Posterior vena cava (tissue), 2 donors: Measurements from ENCODE around the gene ABCA6. TPM values are rescaled to one million over a fixed set of nuclear protein-coding genes. Genes with fewer than 3 reads are reported as not detected.
"Not testable (repeated sequence)": the region's sequence is repeated elsewhere in the genome, so short reads cannot be mapped to it uniquely, and the experiment has no call there.

Experiments used
- DNase-seq: peaks from one replicate; pipeline ENCODE4 v3.0.0-alpha.2; 2020; ENCODE audit warnings: low spot score
- intact Hi-C, 2 donors: fragments of 100-400 bp; cut with DNase I; formaldehyde crosslinking; loops; one replicate each; pipeline versions ENCODE4 v1.14.1 to v1.14.2; 2022 to 2023
- long read RNA-seq, 2 donors: library from polyadenylated mRNA; unstranded; transcript quantifications; one replicate each; pipeline ENCODE4 v2.0.0, GENCODE V29; 2020 to 2021
- total RNA-seq, 2 donors: library from RNA; stranded (reverse); fragmentation: NEBNext Ultra II Directional; extraction: Animal tissue kit (Norgen Biotek cat#: 25700); gene quantifications; one replicate each; pipeline ENCODE4 v1.2.1, GENCODE V29; 2021
- donor health status: DM: yes; HTN: yes; CAD: no.
- donor health status: DM: yes; HTN: yes; CAD: no.

Gene ABCA6, protein sequence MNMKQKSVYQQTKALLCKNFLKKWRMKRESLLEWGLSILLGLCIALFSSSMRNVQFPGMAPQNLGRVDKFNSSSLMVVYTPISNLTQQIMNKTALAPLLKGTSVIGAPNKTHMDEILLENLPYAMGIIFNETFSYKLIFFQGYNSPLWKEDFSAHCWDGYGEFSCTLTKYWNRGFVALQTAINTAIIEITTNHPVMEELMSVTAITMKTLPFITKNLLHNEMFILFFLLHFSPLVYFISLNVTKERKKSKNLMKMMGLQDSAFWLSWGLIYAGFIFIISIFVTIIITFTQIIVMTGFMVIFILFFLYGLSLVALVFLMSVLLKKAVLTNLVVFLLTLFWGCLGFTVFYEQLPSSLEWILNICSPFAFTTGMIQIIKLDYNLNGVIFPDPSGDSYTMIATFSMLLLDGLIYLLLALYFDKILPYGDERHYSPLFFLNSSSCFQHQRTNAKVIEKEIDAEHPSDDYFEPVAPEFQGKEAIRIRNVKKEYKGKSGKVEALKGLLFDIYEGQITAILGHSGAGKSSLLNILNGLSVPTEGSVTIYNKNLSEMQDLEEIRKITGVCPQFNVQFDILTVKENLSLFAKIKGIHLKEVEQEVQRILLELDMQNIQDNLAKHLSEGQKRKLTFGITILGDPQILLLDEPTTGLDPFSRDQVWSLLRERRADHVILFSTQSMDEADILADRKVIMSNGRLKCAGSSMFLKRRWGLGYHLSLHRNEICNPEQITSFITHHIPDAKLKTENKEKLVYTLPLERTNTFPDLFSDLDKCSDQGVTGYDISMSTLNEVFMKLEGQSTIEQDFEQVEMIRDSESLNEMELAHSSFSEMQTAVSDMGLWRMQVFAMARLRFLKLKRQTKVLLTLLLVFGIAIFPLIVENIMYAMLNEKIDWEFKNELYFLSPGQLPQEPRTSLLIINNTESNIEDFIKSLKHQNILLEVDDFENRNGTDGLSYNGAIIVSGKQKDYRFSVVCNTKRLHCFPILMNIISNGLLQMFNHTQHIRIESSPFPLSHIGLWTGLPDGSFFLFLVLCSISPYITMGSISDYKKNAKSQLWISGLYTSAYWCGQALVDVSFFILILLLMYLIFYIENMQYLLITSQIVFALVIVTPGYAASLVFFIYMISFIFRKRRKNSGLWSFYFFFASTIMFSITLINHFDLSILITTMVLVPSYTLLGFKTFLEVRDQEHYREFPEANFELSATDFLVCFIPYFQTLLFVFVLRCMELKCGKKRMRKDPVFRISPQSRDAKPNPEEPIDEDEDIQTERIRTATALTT (N-terminal part only)
- total RNA-seq: 10 to 100 TPM; 49.4 to 58.6 TPM
- long read RNA-seq, donor 1, partial matches to known transcripts: 5 of 9 reads
- long read RNA-seq, donor 1, other reads (novel, unspliced or antisense): 4 of 9 reads
- long read RNA-seq, donor 2, partial matches to known transcripts: 3 of 7 reads
- long read RNA-seq, donor 2, other reads (novel, unspliced or antisense): 2 of 7 reads

DNA sequence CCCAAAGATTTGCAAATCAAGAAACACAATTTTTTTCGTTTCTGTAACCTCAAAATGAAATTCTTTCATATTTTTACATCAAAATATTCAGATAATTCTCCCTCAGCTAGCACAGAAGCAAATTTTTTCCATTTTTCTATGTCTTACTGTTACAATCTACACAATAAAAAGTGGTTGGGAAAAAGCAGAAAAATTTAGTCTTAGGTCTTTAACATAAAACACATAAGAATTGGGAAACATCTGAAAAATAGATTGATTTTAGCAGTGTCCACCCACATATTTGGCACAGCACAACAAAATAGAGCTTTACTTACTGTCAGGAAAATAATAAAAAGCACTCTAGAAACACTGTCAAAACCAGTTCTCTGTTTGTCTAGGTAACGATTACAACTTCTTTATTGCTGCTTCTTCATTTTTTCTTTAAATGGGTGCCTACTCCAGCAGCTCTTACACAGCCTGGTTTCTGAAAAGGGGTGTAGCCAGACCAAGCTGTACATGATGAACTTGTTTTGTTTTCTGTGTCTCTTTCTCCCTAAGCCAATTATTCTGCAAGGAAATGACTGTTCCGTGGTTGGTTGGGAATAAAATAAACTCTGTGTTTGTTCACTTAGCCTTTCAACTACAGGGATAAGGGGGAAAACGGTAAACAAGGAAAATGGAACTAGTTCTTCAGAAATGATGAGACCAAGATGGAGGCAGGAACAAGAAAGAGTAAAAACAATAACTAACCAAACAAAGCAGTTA lies at the start of gene ABCA6:
Gene ABCA6 (minus strand): TSS at position 465 of the 744 bp plus-strand sequence. CDS start 1,192 bp downstream, outside the sequence.
- intact Hi-C loops: no loop called here
- DNase-seq: no peak

DNA sequence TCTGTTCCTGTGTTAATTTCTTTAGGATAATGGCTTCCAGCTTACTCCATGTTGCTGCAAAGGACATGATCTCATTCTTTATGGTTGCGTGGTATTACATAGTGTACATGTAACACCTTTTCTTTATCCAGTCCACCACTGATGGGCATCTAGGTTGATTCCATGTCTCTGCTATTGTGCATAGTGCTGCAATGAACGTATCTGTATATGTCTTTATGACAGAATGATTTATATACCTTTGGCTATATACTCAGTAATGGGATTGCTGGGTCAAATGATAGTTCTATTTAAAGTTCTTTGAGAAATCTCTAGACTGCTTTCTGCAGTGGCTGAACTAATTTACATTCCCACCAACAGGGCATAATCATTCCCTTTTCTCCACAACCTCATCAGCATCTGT lies 47.1 kb upstream of the ABCA6 start:
- intact Hi-C loops: no loop called here

GRCh38 chr17:69188064-69188463 lies 46.4 kb upstream of the ABCA6 start:
- intact Hi-C loops: no loop called here
- no peak for DNase-seq

More for the DNA sequence above, 47.1 kb upstream of the ABCA6 start:
- no peak for DNase-seq

DNA sequence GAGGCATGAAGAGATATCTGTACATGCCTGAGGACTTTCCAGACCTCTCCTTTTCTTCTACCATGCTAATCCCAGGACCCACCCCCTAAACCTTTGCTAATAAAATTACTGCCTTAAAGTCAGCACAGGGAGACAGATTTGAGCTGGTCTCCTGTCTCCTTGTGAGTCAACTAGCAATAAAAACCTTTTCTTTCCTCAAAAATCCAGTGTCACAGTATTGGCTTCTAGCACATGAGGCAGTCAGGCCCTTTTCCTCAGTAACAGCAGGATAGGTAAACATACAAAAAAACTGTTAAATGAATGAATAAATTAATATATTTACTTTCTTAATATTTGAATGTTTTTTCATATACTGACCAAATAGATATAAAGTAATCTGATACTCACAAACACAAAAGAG lies 45.6 kb upstream of the ABCA6 start:
- intact Hi-C loops: no loop called here

DNA sequence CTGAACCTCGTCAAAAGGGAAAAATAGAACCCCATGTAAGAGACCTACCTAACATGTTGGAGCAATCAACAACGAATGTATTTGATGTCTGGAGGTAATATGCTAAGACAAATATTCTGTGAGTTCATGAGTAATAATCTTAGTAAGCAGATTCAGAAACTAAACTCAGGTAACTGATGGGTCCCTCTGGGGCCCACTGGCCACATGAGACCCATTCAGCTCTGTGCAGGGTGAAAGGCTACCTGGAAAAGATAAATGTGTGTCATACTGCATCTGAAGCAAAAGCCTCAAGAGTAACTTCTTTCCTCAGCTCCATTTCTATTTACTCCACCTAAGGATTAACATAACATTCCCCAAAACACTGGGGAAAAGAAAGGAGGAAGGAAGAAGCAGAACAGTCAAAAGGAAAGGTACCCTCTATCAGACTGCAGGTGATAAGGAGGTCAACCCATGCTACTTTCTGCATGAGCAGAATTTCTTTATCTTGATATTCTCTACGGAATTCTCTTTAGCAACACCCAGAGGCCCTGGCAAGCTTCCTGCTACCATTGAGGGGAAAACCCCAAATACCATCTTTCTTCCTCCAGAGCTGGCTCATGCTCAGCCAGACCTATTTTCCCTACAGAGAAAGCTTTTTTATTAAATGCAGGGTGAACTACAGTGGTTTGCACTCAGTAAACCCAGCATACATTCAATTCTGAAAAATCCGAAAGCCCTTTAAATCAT lies 37.7 kb upstream of the ABCA6 start:
- intact Hi-C loops: no loop called here
- DNase-seq: no peak

More for the DNA sequence above, 45.6 kb upstream of the ABCA6 start:
- DNase-seq: no peak

DNA sequence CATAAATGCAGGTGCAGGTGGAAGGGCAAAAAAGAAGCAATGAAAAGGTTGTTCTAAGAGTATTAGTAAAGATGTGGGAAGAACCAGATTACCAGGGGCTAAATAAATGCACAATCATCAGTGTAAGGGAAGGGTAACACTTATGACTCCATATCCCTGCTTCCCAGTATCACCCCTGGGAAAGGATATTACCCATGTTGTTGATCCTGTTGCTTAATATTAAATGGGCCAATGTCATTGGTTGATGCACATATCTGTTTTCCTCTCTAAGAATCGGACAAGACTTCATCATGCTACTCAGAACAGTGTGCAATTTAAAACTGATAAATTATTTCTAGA lies 34.7 kb upstream of the ABCA6 start:
- intact Hi-C loops: no loop called here
- DNase-seq: no peak

DNA sequence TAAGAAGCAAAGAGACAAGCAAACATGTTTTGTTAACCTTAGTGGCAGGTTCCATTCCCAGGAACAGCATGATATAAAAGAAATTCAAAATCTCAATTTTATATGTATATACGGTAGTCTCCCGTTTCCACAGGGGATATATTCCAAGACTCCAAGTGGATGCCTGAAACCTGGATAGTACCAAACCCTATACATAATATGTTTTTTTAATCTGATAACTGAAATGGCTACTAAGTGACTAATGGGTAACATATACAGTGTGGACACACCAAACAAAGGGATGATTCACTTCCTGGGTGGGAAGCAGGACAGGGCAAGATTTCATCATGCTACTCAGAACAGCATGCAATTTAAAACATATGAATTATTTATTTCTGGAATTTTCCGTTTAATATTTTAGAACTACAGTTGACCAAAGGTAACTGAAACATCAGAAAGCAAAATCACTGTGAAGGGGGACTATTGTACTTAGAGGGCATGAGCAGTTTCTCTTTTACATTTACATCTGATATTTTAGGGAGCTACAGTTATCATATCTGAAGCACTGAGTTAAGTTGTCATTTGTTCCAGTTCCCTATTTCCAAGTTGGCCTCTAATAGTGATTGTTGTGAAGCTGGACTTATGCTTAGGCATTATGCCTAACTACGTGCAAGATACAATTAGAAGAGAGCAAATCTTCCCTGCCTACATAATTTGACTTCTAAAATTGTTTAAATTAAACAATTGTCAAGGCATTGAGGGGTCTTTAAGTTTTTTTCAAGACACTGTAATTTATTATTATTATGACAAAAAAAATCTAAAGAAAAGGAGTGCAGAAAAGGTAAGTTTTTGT lies 34.1 kb upstream of the ABCA6 start:
- intact Hi-C loops: no loop called here
- DNase-seq: no peak

- no peak for DNase-seq
- intact Hi-C loops: no loop called here
Observed at GRCh38 chr17:69175262-69175624, 33.5 kb upstream of the ABCA6 start.

DNA sequence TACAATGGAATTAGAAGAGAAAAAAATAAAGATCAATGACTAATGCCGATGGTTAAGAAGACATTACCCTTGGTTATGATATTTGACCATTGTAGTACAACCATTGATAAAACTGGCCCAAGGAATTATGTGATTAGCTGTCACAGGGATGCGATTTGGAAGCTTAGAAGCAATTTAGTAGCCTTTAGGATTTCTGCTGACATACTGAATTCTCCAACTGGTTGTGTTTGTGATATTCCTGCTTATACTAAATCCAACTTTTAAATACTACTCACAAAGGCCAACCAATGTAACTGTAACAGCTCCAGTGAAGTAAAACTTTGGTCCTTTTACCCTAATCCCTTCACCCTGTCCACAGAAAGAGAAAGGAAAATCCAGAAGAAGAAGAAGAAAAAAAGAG lies 31.4 kb upstream of the ABCA6 start:
- intact Hi-C loops: no loop called here
- DNase-seq: no peak

DNA sequence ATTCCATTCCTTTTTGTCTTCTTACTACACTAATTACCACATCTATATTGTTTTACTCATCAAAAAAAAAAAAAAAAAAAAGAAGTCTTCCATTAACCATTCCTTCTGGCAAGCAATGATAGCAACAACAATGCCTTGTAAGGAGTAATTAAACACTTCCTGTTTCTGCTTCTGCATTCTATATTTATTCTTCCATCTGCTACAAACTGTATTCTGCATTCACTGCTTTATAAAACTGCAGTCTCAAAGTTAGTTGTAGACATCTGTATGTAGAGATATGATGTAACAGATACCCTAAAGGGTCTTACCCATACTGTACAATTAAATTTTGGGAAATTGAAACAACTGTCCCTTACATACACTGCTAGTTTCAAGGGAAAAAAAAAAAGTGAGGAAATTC lies 28.7 kb upstream of the ABCA6 start:
- DNase-seq: no peak
- intact Hi-C loops: loop anchor here in 1 of 2 donors (2.0 kb wide), 1 partner anchor 50 kb away; no protein-coding TSS in a partner anchor

DNA sequence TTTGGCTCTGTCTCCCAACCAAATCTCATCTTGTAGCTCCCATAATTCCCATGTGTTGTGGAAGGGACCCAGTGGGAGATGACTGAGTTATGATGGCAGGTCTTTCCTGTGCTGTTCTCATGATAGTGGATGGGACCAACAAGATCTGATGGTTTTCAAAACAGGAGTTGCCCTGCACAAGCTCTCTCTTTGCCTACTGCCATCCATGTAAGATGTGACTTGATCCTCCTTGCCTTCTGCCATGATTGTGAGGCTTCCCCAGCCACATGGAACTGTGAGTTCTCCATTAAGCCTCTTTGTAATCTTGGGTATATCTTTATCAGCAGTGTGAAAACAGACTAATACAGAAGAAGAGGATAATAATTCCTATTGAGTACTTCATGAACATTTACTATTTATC lies 26.9 kb upstream of the ABCA6 start:
- intact Hi-C loops, DNase-seq: not testable (repeated sequence)

DNA sequence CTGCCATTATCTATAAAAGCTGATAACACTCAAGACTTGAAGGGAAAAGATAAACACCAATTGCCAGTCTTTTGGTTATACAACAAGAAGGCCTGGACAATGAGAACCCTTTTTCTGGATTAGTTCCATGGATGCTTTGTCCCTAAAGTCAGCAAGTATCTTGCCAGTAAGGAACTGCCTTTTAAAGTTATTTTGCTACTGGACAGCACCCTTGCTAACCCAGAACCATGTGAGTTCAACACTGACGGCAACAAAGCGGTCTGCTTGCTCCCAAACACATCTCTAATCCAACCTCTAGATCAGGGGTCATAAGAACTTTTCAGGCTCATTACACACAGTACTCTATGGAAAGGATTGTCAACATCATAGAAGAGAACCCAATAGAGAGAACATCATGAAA lies 25.3 kb upstream of the ABCA6 start:
- intact Hi-C loops: no loop called here
- no peak for DNase-seq

GRCh38 chr17:69164206-69164605 lies 22.5 kb upstream of the ABCA6 start:
- intact Hi-C loops: no loop called here
- no peak for DNase-seq

DNA sequence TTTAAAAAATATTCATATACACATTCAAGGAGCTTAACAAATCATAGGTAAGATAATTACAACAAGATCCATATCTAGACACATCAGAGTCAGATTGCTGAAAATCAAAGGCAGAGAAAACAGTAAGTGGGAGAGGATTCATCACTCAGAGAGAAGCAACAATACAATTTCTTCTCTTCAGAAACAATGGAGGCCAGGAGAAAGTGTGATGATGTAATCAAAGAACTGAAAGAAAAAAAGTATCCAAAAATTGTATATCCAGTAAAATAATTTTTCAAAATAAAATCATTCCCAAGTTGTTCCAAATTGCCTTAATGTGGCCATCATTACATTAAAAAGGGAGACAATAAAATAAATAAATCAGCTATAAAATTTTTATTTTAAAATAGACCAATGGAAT lies 17.7 kb upstream of the ABCA6 start:
- no peak for DNase-seq
- intact Hi-C loops: no loop called here

GRCh38 chr17:69154267-69154666 lies 12.6 kb upstream of the ABCA6 start:
- intact Hi-C loops: no loop called here
- DNase-seq: no peak

- DNase-seq: no peak
- intact Hi-C loops: no loop called here
Observed at GRCh38 chr17:69150333-69150732, 8.6 kb upstream of the ABCA6 start.

DNA sequence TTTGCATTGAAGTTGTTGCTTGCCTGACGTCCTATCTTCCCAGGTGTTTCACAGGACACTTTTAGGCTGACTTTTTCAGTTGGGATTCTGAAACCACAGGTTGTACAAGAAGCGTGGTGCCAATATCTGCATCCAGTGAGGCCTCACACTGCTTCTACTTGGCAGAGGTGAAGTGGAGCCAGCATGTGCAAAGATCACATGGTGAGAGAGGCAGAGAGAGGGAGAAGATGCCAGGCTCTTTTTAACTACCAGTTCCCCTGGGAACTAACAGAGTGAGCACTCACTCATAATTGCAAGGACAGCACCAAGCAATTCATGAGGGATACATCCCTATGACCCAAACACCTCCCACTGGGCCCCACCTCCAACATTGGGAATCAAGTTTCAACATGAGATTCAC lies 5.8 kb upstream of the ABCA6 start:
- DNase-seq: no peak
- intact Hi-C loops: no loop called here
